GM21526 (cell line): ENCODE measurements around the gene SEPTIN11.

Experiments
- ATAC-seq: cut with Tn5 transposase; IDR thresholded peaks from one replicate; pipeline ENCODE4 v1.9.1; 2021; ENCODE audit warnings: moderate library complexity; ENCODE audit not compliant: unreplicated experiment, low FRiP score

Gene SEPTIN11

GRCh38 chr4:76949276-76950051 is at the start of gene SEPTIN11:
TSS of gene SEPTIN11 (plus strand) at chr4:76949752. CDS start at chr4:76949904, 152 bp downstream.
- peak; percentile 67 for ATAC-seq

- ATAC-seq: no peak
Measured at GRCh38 chr4:76902233-76902890, 47.2 kb upstream of the SEPTIN11 start.

- ATAC-seq: no peak
Measured at GRCh38 chr4:76904646-76905190, 44.8 kb upstream of the SEPTIN11 start.

GRCh38 chr4:76905521-76905920 is 44.0 kb upstream of the SEPTIN11 start:
- no peak for ATAC-seq

- ATAC-seq: no peak
Measured at GRCh38 chr4:76909711-76910110, 39.8 kb upstream of the SEPTIN11 start.

DNA sequence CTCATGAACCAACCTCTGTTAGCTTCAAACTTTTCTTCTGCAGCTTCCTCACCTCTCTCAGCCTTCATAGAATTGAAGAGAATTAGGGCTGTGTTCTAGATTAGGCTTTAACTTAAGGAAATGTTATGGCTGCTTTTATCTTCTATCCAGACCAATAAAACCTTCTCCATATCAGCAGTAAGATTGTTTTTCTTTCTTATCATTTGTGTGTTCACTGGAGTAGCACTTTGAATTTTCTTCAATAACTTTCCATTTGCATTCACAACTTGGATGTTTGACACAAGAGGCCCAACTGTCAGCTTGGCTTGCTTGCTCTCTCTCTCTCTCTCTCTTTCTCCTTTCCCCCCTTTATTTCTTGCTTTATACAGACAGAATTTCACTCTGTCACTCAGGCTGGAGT is 28.8 kb upstream of the SEPTIN11 start:
- no peak for ATAC-seq

- no peak for ATAC-seq
Measured at GRCh38 chr4:76923619-76924357, 25.8 kb upstream of the SEPTIN11 start.

DNA sequence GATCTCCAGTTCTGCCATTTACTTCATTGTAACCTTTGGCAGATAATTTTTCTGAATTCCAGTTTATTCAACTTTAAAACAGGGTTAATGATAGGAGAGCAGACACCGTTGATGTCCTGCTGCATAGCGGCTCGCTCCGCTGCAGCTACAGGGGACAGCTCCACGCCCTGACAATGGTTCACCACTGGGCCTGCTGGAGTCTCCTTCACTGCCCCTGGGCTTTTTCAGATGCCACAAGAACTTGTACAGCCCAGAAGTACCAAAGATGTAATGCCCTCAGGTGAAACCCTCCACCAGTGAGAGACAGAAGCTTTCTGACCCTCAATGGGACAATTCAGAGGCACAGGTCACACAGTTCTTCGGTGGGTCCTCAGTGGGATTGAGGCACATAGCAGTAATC is 22.7 kb upstream of the SEPTIN11 start:
- ATAC-seq: no peak

GRCh38 chr4:76930685-76931084 is 18.9 kb upstream of the SEPTIN11 start:
- ATAC-seq: no peak

DNA sequence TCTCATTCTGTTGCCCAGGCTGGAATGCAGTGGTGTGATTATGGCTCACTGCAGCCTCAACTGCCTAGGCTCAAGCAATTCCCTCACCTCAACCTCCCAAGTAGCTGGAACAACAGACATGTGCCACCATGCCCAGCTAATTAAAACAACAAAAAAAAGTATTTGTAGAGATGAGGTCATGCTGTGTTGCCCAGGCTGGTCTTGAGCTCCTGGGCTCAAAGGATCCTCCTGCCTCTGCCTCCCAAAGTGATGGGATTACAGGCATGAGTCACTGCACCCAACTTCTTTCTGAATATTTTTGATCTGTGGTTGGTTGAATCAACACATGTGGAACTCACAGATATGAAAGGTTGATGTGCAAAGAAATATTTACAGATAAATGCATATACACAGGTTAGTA is 18.5 kb upstream of the SEPTIN11 start:
- no peak for ATAC-seq

DNA sequence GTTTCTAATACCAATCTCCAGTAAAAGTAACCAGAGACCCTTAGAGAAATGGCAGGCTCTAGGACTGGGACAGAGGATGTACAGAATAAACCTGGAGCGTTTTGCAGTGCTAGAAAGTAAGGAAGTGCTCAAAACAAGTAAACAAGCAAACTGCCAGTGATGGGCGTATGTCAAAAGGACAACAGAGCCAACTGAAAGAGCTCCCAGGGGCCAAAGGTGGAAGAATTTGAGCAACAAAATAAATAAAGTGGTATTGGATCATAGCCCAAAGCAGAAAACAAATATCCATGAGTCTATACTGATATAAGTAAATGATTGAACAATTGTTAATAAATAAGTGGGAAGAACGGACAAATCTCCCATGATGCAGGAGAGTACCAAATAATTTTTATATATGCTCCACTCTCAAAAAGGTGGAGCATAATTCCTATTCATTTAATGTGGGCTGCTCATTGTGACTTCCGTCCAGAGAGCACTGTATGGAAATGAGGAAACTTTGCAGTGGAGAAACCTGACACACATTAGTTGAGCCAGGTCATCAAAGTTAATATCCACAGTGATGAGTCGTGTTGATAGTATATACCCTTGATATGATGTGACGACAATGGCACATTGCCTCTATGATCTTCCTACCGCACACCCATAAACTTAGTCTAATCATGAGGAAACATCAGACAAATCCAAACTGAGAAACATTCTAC is 17.8 kb upstream of the SEPTIN11 start:
- no peak for ATAC-seq

GRCh38 chr4:76939184-76939583 is 10.4 kb upstream of the SEPTIN11 start:
- no peak for ATAC-seq

- no peak for ATAC-seq
Measured at GRCh38 chr4:76943129-76943620, 6.4 kb upstream of the SEPTIN11 start.

GRCh38 chr4:76943790-76944189 is 5.8 kb upstream of the SEPTIN11 start:
- no peak for ATAC-seq

- ATAC-seq: no peak
Measured at GRCh38 chr4:76947369-76947768, 2.2 kb upstream of the SEPTIN11 start.

DNA sequence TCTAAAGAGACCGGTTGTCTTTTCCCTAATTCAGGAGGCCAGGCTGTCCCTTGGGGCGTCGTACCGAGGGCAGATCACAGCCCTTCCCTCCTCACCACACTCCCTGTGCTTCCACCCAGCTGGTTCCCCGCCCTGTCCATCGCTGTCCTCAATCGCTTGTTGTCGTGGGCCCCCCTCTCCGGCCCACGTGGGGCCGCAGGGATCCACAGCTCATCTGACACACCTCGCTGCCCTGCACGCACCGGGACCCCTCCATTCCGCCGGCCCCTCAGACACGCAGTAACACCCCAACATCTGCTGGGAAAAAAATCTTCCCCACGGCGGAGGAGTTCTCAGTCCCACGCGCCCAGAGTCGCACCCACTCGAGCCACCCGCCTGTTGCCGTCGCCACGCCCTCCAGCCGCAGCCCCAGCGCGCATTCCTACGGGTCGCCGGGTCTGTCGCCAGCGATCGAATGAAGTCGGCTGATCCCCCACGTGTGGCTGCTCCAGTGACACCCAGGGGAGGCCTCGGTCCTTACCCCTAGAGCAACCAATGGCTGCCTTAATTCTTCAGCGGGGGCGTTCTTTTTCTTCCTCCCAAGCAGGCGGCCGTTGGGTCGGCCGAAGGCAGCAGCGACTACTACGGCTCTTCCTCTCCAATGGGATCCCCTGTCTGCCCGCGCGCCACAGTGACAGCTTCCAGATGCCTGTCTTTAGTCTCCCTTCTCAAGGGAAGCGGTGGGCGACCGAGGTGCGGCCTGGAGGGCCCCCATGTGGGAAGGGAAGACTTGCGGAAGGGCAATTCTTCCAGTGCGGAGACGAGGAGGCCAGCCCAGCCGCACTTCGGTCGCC is 893 bp upstream of the SEPTIN11 start:
- ATAC-seq: peak; percentile 47

GRCh38 chr4:76950052-76950955 is 752 bp downstream of the SEPTIN11 start:
- peak; percentile 26 for ATAC-seq

DNA sequence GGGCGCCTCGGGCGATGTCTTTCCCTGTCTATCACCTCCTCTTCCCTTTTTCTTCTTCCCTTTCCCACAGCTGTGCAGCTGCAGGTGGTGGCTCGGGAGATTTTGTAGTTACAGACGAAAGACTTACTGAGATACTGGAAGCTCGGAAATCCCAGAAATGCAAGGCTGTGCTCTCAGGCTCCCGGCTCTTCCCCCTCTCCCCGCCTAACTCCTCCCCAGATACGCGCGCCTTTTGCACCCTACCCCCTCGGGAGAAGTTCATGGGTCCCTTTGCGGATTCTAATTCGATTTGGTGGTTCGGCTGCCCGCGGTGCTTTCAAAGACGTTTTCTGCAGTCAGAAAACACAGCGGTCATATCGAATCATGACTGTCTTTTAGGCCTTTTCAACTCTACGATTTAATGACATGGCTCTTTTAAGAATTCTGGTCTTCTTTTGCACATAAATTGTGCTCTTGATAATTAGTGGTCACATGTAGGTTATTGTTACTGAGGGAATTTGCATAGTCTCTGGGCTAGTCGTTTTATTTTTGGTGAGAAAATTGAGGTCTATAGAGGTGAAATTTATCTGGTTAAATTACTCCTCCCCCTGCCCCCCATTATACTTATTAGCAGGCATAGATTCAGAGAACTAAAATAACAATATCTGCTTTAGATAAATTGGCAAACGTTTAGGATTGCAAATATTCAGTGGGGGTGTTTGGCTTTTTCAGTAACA is 1.6 kb downstream of the SEPTIN11 start:
- ATAC-seq: no peak
